H1 (cell line): Measurements from ENCODE around the gene PECR. TPM values are rescaled to one million over a fixed set of nuclear protein-coding genes. Genes with fewer than 3 reads are reported as not detected.

Experiments used
- CTCF ChIA-PET: fragments of 300-600 bp; sonication (Branson Sonifier 250); formaldehyde crosslinking; loops from one replicate; lab custom pipeline; 2021; ENCODE audit not compliant: partially characterized antibody; lab: Charles Lee
- POLR2A ChIA-PET: fragments of 300-600 bp; sonication (Branson Sonifier 250); formaldehyde crosslinking; loops from one replicate; lab custom pipeline; 2021; ENCODE audit warnings: inconsistent platforms; ENCODE audit not compliant: partially characterized antibody; lab: Charles Lee
- DNase-seq, 2 experiments: peaks; one replicate each; pipeline versions ENCODE4 v3.0.0 to v3.0.0-alpha.2; 2010 to 2022; ENCODE audit warnings: low spot score in 2 of 2, low read depth in 1 of 2, mixed read lengths in 1 of 2
- FAIRE-seq: peaks from 2 replicates; lab custom pipeline; 2011; peaks lifted over from hg19 to GRCh38; lab: Jason Lieb, UNC
- H2AFZ ChIP-seq: 2 replicates; pipeline ENCODE4 v1.8.1; 2012; ENCODE audit warnings: low read length, inconsistent platforms
- H2AK5ac ChIP-seq: 2 replicates; pipeline ENCODE4 v1.6.1; 2013; ENCODE audit warnings: low read depth, low read length
- H2BK120ac ChIP-seq: replicated peaks from 2 replicates; pipeline ENCODE3; 2013; ENCODE audit warnings: low read depth, low read length, inconsistent platforms
- H2BK12ac ChIP-seq: 2 replicates; pipeline ENCODE4 v1.6.1; 2013; ENCODE audit warnings: low read depth, low read length
- H2BK15ac ChIP-seq: 2 replicates; pipeline ENCODE4 v1.6.1; 2013; ENCODE audit warnings: low read length
- H2BK20ac ChIP-seq: 2 replicates; pipeline ENCODE4 v1.6.1; 2013; ENCODE audit warnings: low read length
- H2BK5ac ChIP-seq: 2 replicates; pipeline ENCODE4 v1.6.1; 2013; ENCODE audit warnings: low read depth, low read length
- H3K14ac ChIP-seq: 2 replicates; pipeline ENCODE4 v1.6.1; 2013; ENCODE audit warnings: inconsistent platforms; ENCODE audit not compliant: insufficient read length
- H3K18ac ChIP-seq: 2 replicates; pipeline ENCODE4 v1.6.1; 2013; ENCODE audit warnings: low read length; ENCODE audit errors: extremely low read depth
- H3K23ac ChIP-seq: 2 replicates; pipeline ENCODE4 v1.6.1; 2013; ENCODE audit warnings: inconsistent platforms; ENCODE audit not compliant: insufficient read length
- H3K23me2 ChIP-seq: 2 replicates; pipeline ENCODE4 v1.6.1; 2013; ENCODE audit warnings: low read depth, low read length
- H3K27ac ChIP-seq: 2 replicates; pipeline ENCODE4 v1.6.1; 2011; ENCODE audit warnings: low read depth, low read length, inconsistent platforms
- H3K27me3 ChIP-seq, 4 experiments: replicated peaks in 1 of 4; 1 replicate in 1 of 4; 2 replicates in 3 of 4; pipeline versions ENCODE4 v1.6.1 to v1.8.1; 2011 to 2013; ENCODE audit warnings: low read length in 3 of 4, mild to moderate bottlenecking in 3 of 4, inconsistent platforms in 2 of 4, mixed read lengths in 2 of 4, moderate library complexity in 1 of 4; ENCODE audit not compliant: control insufficient read depth in 3 of 4, insufficient read depth in 3 of 4; ENCODE audit errors: extremely low read depth in 1 of 4
- H3K36me3 ChIP-seq, 4 experiments: 2 replicates each; pipeline versions ENCODE4 v1.6.1 to v1.8.1; 2011 to 2013; ENCODE audit warnings: mild to moderate bottlenecking in 4 of 4, low read length in 3 of 4, moderate library complexity in 2 of 4, control low read depth in 1 of 4, inconsistent platforms in 1 of 4; ENCODE audit not compliant: insufficient read depth in 4 of 4, control insufficient read depth in 2 of 4
- H3K4ac ChIP-seq: replicated peaks from 2 replicates; pipeline ENCODE3; 2013; ENCODE audit warnings: low read length, low read depth, mixed read lengths, inconsistent platforms; ENCODE audit not compliant: insufficient read length
- H3K4me1 ChIP-seq, 4 experiments: replicated peaks in 1 of 4; 1 replicate in 1 of 4; 2 replicates in 3 of 4; pipeline versions ENCODE4 v1.6.1 to v1.8.1; 2011 to 2013; ENCODE audit warnings: low read length in 3 of 4, inconsistent platforms in 2 of 4, mixed read lengths in 1 of 4; ENCODE audit not compliant: insufficient read depth in 4 of 4, control insufficient read depth in 3 of 4
- H3K4me2 ChIP-seq, 2 experiments: 2 replicates each; pipeline versions ENCODE4 v1.6.1 to v1.8.1; 2011 to 2013; ENCODE audit warnings: low read depth in 2 of 2, low read length in 2 of 2, control low read depth in 1 of 2, inconsistent platforms in 1 of 2, mild to moderate bottlenecking in 1 of 2; ENCODE audit not compliant: insufficient read depth in 1 of 2
- H3K4me3 ChIP-seq, 4 experiments: fragments of 200-600, 300-600 bp in 1 of 4; sonication (generic), shearing (Covaris generic), sonication (Bioruptor Twin) in 1 of 4; 2 replicates each; pipeline versions ENCODE4 v1.5.1 to v1.8.1; 2011 to 2016; ENCODE audit warnings: low read length in 4 of 4, low read depth in 3 of 4, control low read depth in 2 of 4, inconsistent platforms in 2 of 4, mild to moderate bottlenecking in 2 of 4, mixed read lengths in 1 of 4, moderate library complexity in 1 of 4; ENCODE audit not compliant: insufficient read depth in 2 of 4; ENCODE audit errors: extremely low read depth in 1 of 4
- H3K56ac ChIP-seq: replicated peaks from 2 replicates; pipeline ENCODE3; 2013; ENCODE audit warnings: low read depth, mild to moderate bottlenecking, mixed read lengths, low read length, inconsistent platforms; ENCODE audit not compliant: insufficient read length
- H3K79me1 ChIP-seq: 2 replicates; pipeline ENCODE4 v1.6.1; 2013; ENCODE audit warnings: low read depth, low read length, control low read depth
- H3K79me2 ChIP-seq, 2 experiments: 2 replicates each; pipeline versions ENCODE4 v1.6.1 to v1.8.1; 2012 to 2013; ENCODE audit warnings: low read length in 2 of 2, mild to moderate bottlenecking in 2 of 2, inconsistent platforms in 1 of 2; ENCODE audit not compliant: insufficient read depth in 2 of 2, control insufficient read depth in 1 of 2
- H3K9ac ChIP-seq, 4 experiments: replicated peaks in 1 of 4; 1 replicate in 1 of 4; 2 replicates in 3 of 4; pipeline versions ENCODE4 v1.6.1 to v1.8.1; 2011 to 2013; ENCODE audit warnings: low read depth in 3 of 4, low read length in 3 of 4, control low read depth in 2 of 4, mild to moderate bottlenecking in 2 of 4, moderate library complexity in 2 of 4, inconsistent platforms in 1 of 4; ENCODE audit errors: extremely low read depth in 1 of 4
- H3K9me3 ChIP-seq, 2 experiments: 2 replicates each; pipeline versions ENCODE4 v1.6.1 to v1.8.1; 2012 to 2013; ENCODE audit warnings: mild to moderate bottlenecking in 2 of 2, moderate library complexity in 2 of 2, control low read depth in 1 of 2, inconsistent platforms in 1 of 2, low read depth in 1 of 2, low read length in 1 of 2, mixed read lengths in 1 of 2; ENCODE audit not compliant: insufficient read depth in 2 of 2
- H4K20me1 ChIP-seq, 2 experiments: replicated peaks in 1 of 2; 2 replicates each; pipeline versions ENCODE3 to v1.8.1; 2011 to 2013; ENCODE audit warnings: inconsistent platforms in 2 of 2, low read length in 2 of 2, mild to moderate bottlenecking in 1 of 2; ENCODE audit not compliant: insufficient read depth in 2 of 2, control insufficient read depth in 1 of 2
- H4K5ac ChIP-seq: 2 replicates; pipeline ENCODE4 v1.6.1; 2013; ENCODE audit warnings: low read length, low read depth, mixed read lengths, inconsistent platforms; ENCODE audit not compliant: insufficient read length
- H4K8ac ChIP-seq: 2 replicates; pipeline ENCODE4 v1.8.0; 2013; ENCODE audit warnings: mild to moderate bottlenecking, moderate library complexity, low read length, inconsistent platforms; ENCODE audit not compliant: insufficient read depth; ENCODE audit errors: extremely low read depth
- H4K91ac ChIP-seq: replicated peaks from 2 replicates; pipeline ENCODE3; 2013; ENCODE audit warnings: low read length, mixed read lengths, inconsistent platforms; ENCODE audit not compliant: insufficient read length
- MAX ChIP-seq: IDR thresholded peaks from 2 replicates; pipeline ENCODE4 v1.6.1; 2012; ENCODE audit warnings: inconsistent platforms
- SAP30 ChIP-seq: fragments of 300-600 bp; sonication (generic); IDR thresholded peaks from 2 replicates; pipeline ENCODE4 v1.7.1; 2012; ENCODE audit warnings: low read length, moderate library complexity, mild to moderate bottlenecking, inconsistent platforms; ENCODE audit not compliant: insufficient read depth, insufficient replicate concordance
- WGBS, 2 experiments: shearing (Covaris generic) in 1 of 2; methylation state at CpG; one replicate each; pipeline versions ENCODE4 v1.1.6 to v1.1.7; 2013 to 2015; ENCODE audit warnings: low lambda C conversion rate in 2 of 2, mixed read lengths in 2 of 2, inconsistent platforms in 1 of 2, low coverage in 1 of 2, missing lambda C conversion rate in 1 of 2; ENCODE audit not compliant: insufficient replicate concordance in 2 of 2, insufficient coverage in 1 of 2, insufficient read length in 1 of 2; ENCODE audit errors: extremely low coverage in 1 of 2, missing lambda C conversion rate in 1 of 2; 5-methylcytosine and 5-hydroxymethylcytosine counted together
- polyA plus RNA-seq, 7 experiments: library from polyadenylated mRNA; depleted of rRNA in 3 of 7; stranded (reverse) in 5 of 7; unstranded in 2 of 7; fragments of >200 nt in 5 of 7; fragments of 200-250 nt in 2 of 7; gene quantifications; 1 replicate in 5 of 7; 2 replicates in 1 of 7; 4 replicates in 1 of 7; pipeline versions ENCODE4 v1.2.1 to v1.2.3, GENCODE V29; 2011 to 2013; ENCODE audit warnings: missing spikeins in 2 of 7, mixed read lengths in 2 of 7
- total RNA-seq: library from RNA; stranded (reverse); fragmentation: NEBNext Ultra II Directional; extraction: Animal tissue kit (Norgen Biotek cat#: 25700); gene quantifications from 2 replicates; pipeline ENCODE4 v1.2.1, GENCODE V29; 2021

Gene PECR
- total and polyA plus RNA-seq, 2 of the 8 experiments (the other 6 are each of a cell fraction or from before 2014, with no cell fraction given): 15.9 to 19.2 TPM

GRCh38 chr2:216071111-216071851, 10.3 kb downstream of the PECR start:
- peaks cover 0 to 12% (median 0%) of the 10 kb centered on the region in 4 experiments; a peak in 1 of 8 replicates for H3K36me3 ChIP-seq
- no peaks in the 10 kb centered on the region for H3K23me2 ChIP-seq
- no peak overlapping the region for H3K18ac ChIP-seq
- H3K4me1 ChIP-seq: peaks cover 0 to 3% (median under 1%) of the 10 kb centered on the region in 4 experiments; a peak in 1 of 7 replicates
- H3K4me2 ChIP-seq: no peak overlapping the region
- no peak overlapping the region for H4K5ac ChIP-seq
- FAIRE-seq (no peak), DNase-seq (no peak)
- H2BK120ac ChIP-seq: no peak overlapping the region
- no peak overlapping the region for H2BK5ac ChIP-seq
- no peak overlapping the region for H3K56ac ChIP-seq
- no peak overlapping the region for H2BK15ac ChIP-seq
- ChIA-PET POLR2A (interaction anchor here (0.8 to 1.7 kb wide), 4 partner anchors 10 to 397 kb away, joined by 3 to 5 read pairs (median 4); partner anchors contain the start of genes PECR and TMEM169), CTCF (interaction anchor here (0.8 to 3.0 kb wide), 3 partner anchors 13 to 37 kb away, joined by 3 to 18 read pairs (median 5); no protein-coding TSS in a partner anchor)
- no peak overlapping the region for H2BK20ac ChIP-seq
- H3K9me3 ChIP-seq: no peaks in the 10 kb centered on the region
- H3K23ac ChIP-seq: no peak overlapping the region
- H2BK12ac ChIP-seq: no peak overlapping the region
- no peak overlapping the region for H3K4me3 ChIP-seq
- 89% methylated on average over 12 of the region's 12 CpGs; no CpG with 5 or more reads in 1 of the 2 experiments for WGBS, 2 experiments
- H3K4ac ChIP-seq: no peak overlapping the region
- H4K91ac ChIP-seq: no peak overlapping the region
- no peak overlapping the region for H4K8ac ChIP-seq
- H3K79me2 ChIP-seq: no peaks in the 10 kb centered on the region
- no peak overlapping the region for H2AK5ac ChIP-seq
- H3K27me3 ChIP-seq: no peaks in the 10 kb centered on the region
- H3K27ac ChIP-seq: no peak overlapping the region
- no peaks in the 10 kb centered on the region for H4K20me1 ChIP-seq
- H3K79me1 ChIP-seq: peaks cover 2% of the 10 kb centered on the region; the same call in 1 of the 2 replicates
- H3K9ac ChIP-seq: no peak overlapping the region; a peak in 1 of 7 replicates
- H2AFZ ChIP-seq: no peak overlapping the region
- no peak overlapping the region for H3K14ac ChIP-seq
- TF ChIP-seq MAX (no peak), SAP30 (no peak)
